Right renal cortex interstitium (tissue), 3 donors: ENCODE measurements around the gene DOCK7. TPM values are rescaled to one million over a fixed set of nuclear protein-coding genes. Genes with fewer than 3 reads are reported as not detected.

Experiments used
- DNase-seq, 3 donors: peaks; one replicate each; pipeline ENCODE4 v3.0.0-alpha.2; 2013; ENCODE audit warnings: low read depth in 3 of 3, low spot score in 2 of 3
- polyA plus RNA-seq, 3 donors: library from polyadenylated mRNA; unstranded; fragments of 120-200 nt; gene quantifications; one replicate each; pipeline ENCODE4 v1.2.1, GENCODE V29; 2013; ENCODE audit not compliant: insufficient read length in 3 of 3

Gene DOCK7
- polyA plus RNA-seq, 3 donors = 49.8 to 67.5 (median 56.0) TPM

GRCh38 chr1:62462370-62462769 lies 225.8 kb downstream of the DOCK7 start:
- DNase-seq = no peak

- no peak for DNase-seq
Measured at GRCh38 chr1:62457955-62458354, 230.2 kb downstream of the DOCK7 start.

- no peak for DNase-seq
Measured at GRCh38 chr1:62452951-62453350, 235.2 kb downstream of the DOCK7 start.

GRCh38 chr1:62450301-62450700 lies 237.9 kb downstream of the DOCK7 start:
- no peak for DNase-seq

- no peak for DNase-seq
Measured at GRCh38 chr1:62448221-62448933, 239.8 kb downstream of the DOCK7 start.

- DNase-seq = no peak
Measured at GRCh38 chr1:62444701-62445100, 243.5 kb downstream of the DOCK7 start.

GRCh38 chr1:62439652-62440371 lies 248.4 kb downstream of the DOCK7 start:
- DNase-seq = no peak

GRCh38 chr1:62438163-62438562 lies 250.0 kb downstream of the DOCK7 start:
- DNase-seq = no peak

GRCh38 chr1:62437273-62437940 lies 250.8 kb downstream of the DOCK7 start:
- DNase-seq = no peak

GRCh38 chr1:62436466-62437272 lies 251.5 kb downstream of the DOCK7 start, which contains the start of gene USP1:
Gene USP1 (plus strand): TSS chr1:62437049. CDS start chr1:62439868, 2,819 bp downstream.
- DNase-seq = peak; percentile 97 to 99 (median 99)

GRCh38 chr1:62436039-62436465 lies 252.1 kb downstream of the DOCK7 start:
- DNase-seq = no peak

- no peak for DNase-seq
Measured at GRCh38 chr1:62435231-62436038, 252.8 kb downstream of the DOCK7 start.

- DNase-seq = no peak
Measured at GRCh38 chr1:62434618-62435001, 253.6 kb downstream of the DOCK7 start.

GRCh38 chr1:62433861-62434617 lies 254.1 kb downstream of the DOCK7 start:
- DNase-seq = no peak

- no peak for DNase-seq
Measured at GRCh38 chr1:62429581-62429980, 258.6 kb downstream of the DOCK7 start.

- no peak for DNase-seq
Measured at GRCh38 chr1:62428351-62428750, 259.8 kb downstream of the DOCK7 start.

- DNase-seq = no peak
Measured at GRCh38 chr1:62426794-62427193, 261.4 kb downstream of the DOCK7 start.

- DNase-seq = no peak
Measured at GRCh38 chr1:62426237-62426636, 261.9 kb downstream of the DOCK7 start.

- DNase-seq = no peak
Measured at GRCh38 chr1:62425041-62425440, 263.1 kb downstream of the DOCK7 start.
